GM10248 (cell line): ENCODE measurements around the gene RAPGEF6.

Experiments used
- CTCF ChIA-PET: fragments of 300-600 bp; sonication (Branson Sonifier 250); formaldehyde crosslinking; extraction: SDS; loops from one replicate; lab custom pipeline; 2021; ENCODE audit warnings: antibody characterized with exemption; lab: Yijun Ruan, JAX
- POLR2A ChIA-PET: fragments of 350-650 bp; sonication (Branson Sonifier 250); formaldehyde crosslinking; extraction: SDS; loops from one replicate; lab custom pipeline; 2020; ENCODE audit warnings: antibody characterized with exemption; lab: Yijun Ruan, JAX
- DNase-seq: peaks from one replicate; pipeline ENCODE4 v3.0.0; 2012; ENCODE audit errors: extremely low spot score
- TF ChIP-seq, protein P1 (sequence below): IDR thresholded peaks from 2 replicates; pipeline ENCODE4 v1.5.1; 2012; ENCODE audit warnings: mild to moderate bottlenecking, low read depth; ENCODE audit errors: extremely low read depth, missing control alignments, control extremely low read depth

The RAPGEF6 gene

DNA sequence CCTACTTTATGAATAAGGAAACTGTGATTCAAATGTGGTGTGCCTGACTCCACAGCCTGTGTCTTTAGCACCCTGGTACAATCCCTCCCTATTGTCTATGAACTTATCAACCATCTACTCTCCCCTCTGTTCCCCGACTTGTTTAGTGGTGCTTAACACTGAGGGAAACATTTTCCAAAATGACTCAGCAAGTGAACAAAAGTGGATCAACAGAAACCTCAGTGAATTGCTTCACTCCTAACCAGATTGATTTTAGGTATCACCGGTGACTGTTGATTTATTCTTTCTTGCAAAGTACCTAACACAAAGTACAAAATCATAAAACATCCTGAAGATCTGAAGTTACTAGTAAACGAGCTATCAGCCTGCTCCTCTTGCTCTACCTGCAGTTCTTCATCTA is 42.1 kb upstream of the RAPGEF6 start:
- TF ChIP-seq, protein P1, sequence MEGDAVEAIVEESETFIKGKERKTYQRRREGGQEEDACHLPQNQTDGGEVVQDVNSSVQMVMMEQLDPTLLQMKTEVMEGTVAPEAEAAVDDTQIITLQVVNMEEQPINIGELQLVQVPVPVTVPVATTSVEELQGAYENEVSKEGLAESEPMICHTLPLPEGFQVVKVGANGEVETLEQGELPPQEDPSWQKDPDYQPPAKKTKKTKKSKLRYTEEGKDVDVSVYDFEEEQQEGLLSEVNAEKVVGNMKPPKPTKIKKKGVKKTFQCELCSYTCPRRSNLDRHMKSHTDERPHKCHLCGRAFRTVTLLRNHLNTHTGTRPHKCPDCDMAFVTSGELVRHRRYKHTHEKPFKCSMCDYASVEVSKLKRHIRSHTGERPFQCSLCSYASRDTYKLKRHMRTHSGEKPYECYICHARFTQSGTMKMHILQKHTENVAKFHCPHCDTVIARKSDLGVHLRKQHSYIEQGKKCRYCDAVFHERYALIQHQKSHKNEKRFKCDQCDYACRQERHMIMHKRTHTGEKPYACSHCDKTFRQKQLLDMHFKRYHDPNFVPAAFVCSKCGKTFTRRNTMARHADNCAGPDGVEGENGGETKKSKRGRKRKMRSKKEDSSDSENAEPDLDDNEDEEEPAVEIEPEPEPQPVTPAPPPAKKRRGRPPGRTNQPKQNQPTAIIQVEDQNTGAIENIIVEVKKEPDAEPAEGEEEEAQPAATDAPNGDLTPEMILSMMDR, result no peak
- no peak for DNase-seq
- POLR2A ChIA-PET, result no interaction called here
- CTCF ChIA-PET, result interaction anchor here (1.3 to 1.4 kb wide), 2 partner anchors 21 to 77 kb away, joined by 3 to 4 read pairs; no protein-coding TSS in a partner anchor

DNA sequence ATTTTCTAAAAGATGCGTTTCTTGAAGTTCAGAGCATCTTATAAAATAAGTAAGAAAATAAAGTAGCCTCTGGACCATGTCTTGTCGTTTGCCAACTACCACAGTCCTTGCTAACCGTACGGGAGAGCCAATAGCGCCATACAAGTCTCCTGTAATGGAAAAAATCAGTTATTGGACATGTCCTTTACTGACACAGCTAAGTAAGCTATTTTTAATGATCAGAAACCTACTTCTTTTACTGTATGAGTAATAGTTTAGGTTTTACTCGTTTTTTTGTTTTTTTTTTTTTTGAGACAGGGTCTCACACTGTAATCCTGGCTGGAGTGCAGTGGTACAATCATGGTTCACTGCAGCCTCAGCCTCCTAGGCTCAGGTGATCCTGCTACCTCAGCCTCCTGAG is 37.7 kb upstream of the RAPGEF6 start:
- CTCF ChIA-PET, result interaction anchor here (1.7 to 1.9 kb wide), 2 partner anchors 16 to 22 kb away, joined by 3 to 4 read pairs; no protein-coding TSS in a partner anchor
- POLR2A ChIA-PET, result interaction anchor here (0.7 kb wide), 1 partner anchor 34 kb away, joined by 3 read pairs; no protein-coding TSS in a partner anchor
- no peak for DNase-seq

DNA sequence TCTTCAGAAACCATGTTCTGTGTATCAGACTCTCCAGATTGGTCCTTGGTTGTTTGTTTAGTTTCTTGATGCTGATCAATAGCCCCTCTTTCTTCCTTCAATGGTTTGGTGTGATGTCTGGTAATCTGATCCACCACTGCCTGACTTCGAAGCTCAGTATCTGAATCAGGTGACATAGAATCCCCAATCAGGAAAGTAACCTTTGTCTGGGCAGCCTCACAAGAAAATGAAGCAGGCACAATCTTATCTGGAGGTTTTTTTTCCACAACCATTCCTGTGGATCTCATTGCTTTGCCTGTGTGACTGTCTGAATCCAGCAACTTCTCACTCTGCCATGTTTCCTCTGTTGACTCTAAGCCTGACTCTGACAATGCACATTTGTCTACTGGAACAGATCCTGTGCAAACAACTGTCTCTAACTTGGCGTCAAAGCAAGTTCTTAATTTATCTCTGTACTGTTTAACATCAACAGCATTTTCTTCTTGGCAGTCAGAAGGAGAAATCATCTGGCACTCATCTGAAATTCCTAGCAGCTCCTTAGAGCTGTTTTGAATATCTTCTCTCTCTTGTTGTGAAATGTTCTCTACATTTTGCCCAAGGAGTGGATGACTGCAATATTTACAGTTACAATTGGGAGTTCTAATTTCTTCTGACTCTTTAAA is 37.1 kb upstream of the RAPGEF6 start:
- DNase-seq, result no peak
- TF ChIP-seq, protein P1, result no peak
- ChIA-PET POLR2A (no interaction called here), CTCF (interaction anchor here (1.2 to 1.9 kb wide), 3 partner anchors 16 to 83 kb away, joined by 3 to 4 read pairs (median 3); no protein-coding TSS in a partner anchor)

More for the DNA sequence above, 37.7 kb upstream of the RAPGEF6 start:
- TF ChIP-seq, protein P1, result no peak

DNA sequence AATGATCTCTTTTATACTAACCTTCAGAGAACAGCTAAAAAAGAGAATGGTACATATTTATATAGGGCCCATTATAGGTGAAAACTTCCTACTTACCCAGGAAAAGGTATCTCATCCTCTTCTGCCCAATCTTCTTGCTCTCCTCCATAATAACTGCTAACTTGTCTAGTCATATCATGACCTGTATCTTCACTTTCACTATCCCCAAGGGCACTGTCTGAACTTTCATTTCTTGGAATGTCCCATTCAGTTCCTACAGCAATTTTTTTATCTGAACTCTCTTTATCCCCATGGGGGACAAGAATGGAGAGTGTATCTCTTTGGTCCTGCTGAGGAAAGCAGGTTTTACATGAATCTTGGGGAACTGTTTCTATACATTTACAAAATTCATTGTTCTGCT is 36.4 kb upstream of the RAPGEF6 start:
- CTCF ChIA-PET, result interaction anchor here (1.2 to 1.9 kb wide), 3 partner anchors 20 to 82 kb away, joined by 3 to 4 read pairs (median 3); no protein-coding TSS in a partner anchor
- POLR2A ChIA-PET, result no interaction called here
- TF ChIP-seq, protein P1, result no peak
- peak; percentile 18 for DNase-seq

DNA sequence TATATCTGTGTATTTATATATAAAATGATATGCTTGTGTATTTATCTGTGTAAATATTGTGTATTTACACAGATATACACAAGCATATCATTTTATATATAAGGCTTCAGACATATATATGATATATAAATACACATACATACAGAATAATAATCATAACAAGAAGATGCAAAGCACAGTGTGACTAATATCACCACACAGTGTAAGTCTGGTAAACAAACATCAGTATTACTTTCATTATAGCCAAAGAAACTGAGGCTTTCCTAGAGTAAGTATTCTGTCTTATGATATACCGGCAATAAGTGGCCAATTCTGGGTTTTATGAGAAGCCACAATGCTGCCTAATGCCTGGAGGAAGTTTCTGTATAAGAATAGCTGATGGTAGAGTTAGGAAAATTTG is 29.9 kb upstream of the RAPGEF6 start:
- TF ChIP-seq, protein P1, result no peak
- DNase-seq, result no peak
- CTCF ChIA-PET, result no interaction called here
- POLR2A ChIA-PET, result no interaction called here

DNA sequence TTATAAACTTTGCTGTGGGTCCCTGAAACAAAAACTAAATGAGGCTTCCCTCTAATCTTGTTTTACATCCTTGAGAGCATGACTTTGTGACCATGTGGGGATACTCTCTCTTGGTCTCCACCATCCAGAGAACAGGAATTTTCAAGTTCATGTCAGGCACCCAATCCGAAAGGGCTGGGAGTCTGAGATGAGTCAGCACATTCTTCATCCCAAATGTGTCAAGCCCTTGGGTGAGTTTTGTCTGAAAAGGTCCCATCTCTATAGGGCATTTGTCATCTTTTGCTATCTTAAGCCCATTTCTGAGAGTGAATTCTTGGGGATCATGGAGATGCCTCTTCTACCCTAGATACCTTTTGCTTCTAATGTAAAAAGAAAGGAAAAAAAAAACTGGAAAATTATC is 26.9 kb upstream of the RAPGEF6 start:
- TF ChIP-seq, protein P1, result no peak
- POLR2A ChIA-PET, result no interaction called here
- CTCF ChIA-PET, result interaction anchor here (2.0 kb wide), 1 partner anchor 11 kb away, joined by 4 read pairs; no protein-coding TSS in a partner anchor

More for the DNA sequence above, 26.9 kb upstream of the RAPGEF6 start:
- DNase-seq, result no peak
